Fibroblast of the aortic adventitia (primary cell): Measurements from ENCODE around the gene CEP162. TPM values are rescaled to one million over a fixed set of nuclear protein-coding genes. Genes with fewer than 3 reads are reported as not detected.
A peak's percentile ranks its signal among the peaks of the same experiment; 100 is the strongest.

ENCODE experiments used
- DNase-seq: peaks from one replicate; pipeline ENCODE4 v3.0.0-alpha.2; 2010; ENCODE audit warnings: low read depth
- H3K4me3 ChIP-seq: 2 replicates; pipeline ENCODE4 v1.5.1; 2011; ENCODE audit warnings: low read depth, mild to moderate bottlenecking, control low read depth, low read length, moderate library complexity
- CTCF ChIP-seq: IDR thresholded peaks from 2 replicates; pipeline ENCODE4 v1.5.1; 2011; ENCODE audit warnings: mild to moderate bottlenecking, low read length, control low read depth, inconsistent platforms; ENCODE audit not compliant: insufficient read depth
- total RNA-seq: library from RNA; depleted of rRNA; stranded (reverse); fragments of >200 nt; gene quantifications from 2 replicates; pipeline ENCODE4 v1.2.3, GENCODE V29; 2012; ENCODE audit warnings: low replicate concordance

CEP162 gene
- total RNA-seq, 1 donor = 12.4 TPM

- no peak overlapping the region for H3K4me3 ChIP-seq
- no peak for DNase-seq
- no peak for TF ChIP-seq CTCF
Measured at GRCh38 chr6:84268781-84269180, 41.3 kb upstream of the CEP162 start.

DNA sequence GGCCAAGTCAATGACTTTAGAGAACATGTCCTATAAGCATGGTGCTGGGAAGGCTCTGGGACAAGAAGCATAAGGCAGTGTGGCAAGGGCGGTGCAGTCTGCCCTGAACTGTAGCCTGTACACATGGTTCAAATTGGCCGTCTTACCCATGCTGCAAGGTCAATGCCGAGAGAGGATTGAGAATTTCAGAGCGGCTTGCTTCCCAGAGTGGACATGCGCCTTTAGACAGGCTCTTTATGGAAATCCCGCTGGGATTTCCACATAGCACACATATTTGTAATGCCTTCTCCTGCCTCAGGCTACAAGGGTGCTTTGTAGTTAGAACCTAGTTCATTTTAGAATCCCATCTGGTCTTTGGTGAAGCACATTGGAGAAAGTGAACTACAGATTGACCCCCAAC is 36.1 kb upstream of the CEP162 start:
- no peak overlapping the region for H3K4me3 ChIP-seq
- DNase-seq = no peak
- no peak for TF ChIP-seq CTCF

- no peak for TF ChIP-seq CTCF
- H3K4me3 ChIP-seq = no peak overlapping the region
- no peak for DNase-seq
Measured at GRCh38 chr6:84260926-84261325, 33.5 kb upstream of the CEP162 start.

GRCh38 chr6:84260196-84260595 is 32.8 kb upstream of the CEP162 start:
- no peak for TF ChIP-seq CTCF

GRCh38 chr6:84258866-84259265 is 31.4 kb upstream of the CEP162 start:
- no peak for DNase-seq
- no peak for TF ChIP-seq CTCF
- no peak overlapping the region for H3K4me3 ChIP-seq

More at GRCh38 chr6:84260196-84260595, 32.8 kb upstream of the CEP162 start:
- H3K4me3 ChIP-seq = no peak overlapping the region
- no peak for DNase-seq

GRCh38 chr6:84258268-84258667 is 30.8 kb upstream of the CEP162 start:
- H3K4me3 ChIP-seq = peak overlapping the region; percentile 39
- DNase-seq = no peak
- TF ChIP-seq CTCF = no peak

- H3K4me3 ChIP-seq = no peak overlapping the region
- no peak for TF ChIP-seq CTCF
- DNase-seq = no peak
Measured at GRCh38 chr6:84255641-84256040, 28.2 kb upstream of the CEP162 start.
